HG03520 (cell line): Measurements from ENCODE around the gene L1CAM.

Experiments used
- ATAC-seq: cut with Tn5 transposase; IDR thresholded peaks from one replicate; pipeline ENCODE4 v1.9.1; 2021; ENCODE audit warnings: mild to moderate bottlenecking, moderate library complexity; ENCODE audit not compliant: unreplicated experiment

Gene L1CAM

GRCh38 chrX:153924149-153924861, 38.3 kb upstream of the L1CAM start:
- ATAC-seq, result no peak

- ATAC-seq, result no peak
These were observed 37.2 kb upstream of the L1CAM start for GRCh38 chrX:153922932-153923857.

GRCh38 chrX:153921511-153922446, 35.8 kb upstream of the L1CAM start:
- no peak for ATAC-seq

- ATAC-seq, result no peak
These were observed 35.1 kb upstream of the L1CAM start for GRCh38 chrX:153921070-153921469.

- ATAC-seq, result no peak
These were observed 34.6 kb upstream of the L1CAM start for GRCh38 chrX:153920546-153920945.

- ATAC-seq, result no peak
These were observed 33.3 kb upstream of the L1CAM start for GRCh38 chrX:153919281-153919680.

- ATAC-seq, result no peak
These were observed 31.9 kb upstream of the L1CAM start for GRCh38 chrX:153917869-153918268.

GRCh38 chrX:153913701-153914100, 27.7 kb upstream of the L1CAM start:
- no peak for ATAC-seq

GRCh38 chrX:153913211-153913610, 27.2 kb upstream of the L1CAM start:
- no peak for ATAC-seq

- ATAC-seq, result no peak
These were observed 25.8 kb upstream of the L1CAM start for GRCh38 chrX:153911798-153912197.

- ATAC-seq, result no peak
These were observed 24.5 kb upstream of the L1CAM start for GRCh38 chrX:153910446-153910845.

GRCh38 chrX:153909980-153910360, 24.0 kb upstream of the L1CAM start:
- ATAC-seq, result no peak

- ATAC-seq, result no peak
These were observed 23.3 kb upstream of the L1CAM start for GRCh38 chrX:153909024-153909979.

GRCh38 chrX:153908219-153908860, 22.4 kb upstream of the L1CAM start:
- no peak for ATAC-seq

GRCh38 chrX:153907456-153907855, 21.5 kb upstream of the L1CAM start:
- no peak for ATAC-seq

- no peak for ATAC-seq
These were observed 20.3 kb upstream of the L1CAM start for GRCh38 chrX:153906126-153906917.

GRCh38 chrX:153905481-153906095, 19.6 kb upstream of the L1CAM start:
- ATAC-seq, result no peak
